LHCN-M2 (cell line): ENCODE results near the gene TBC1D22A. TPM values are rescaled to one million over a fixed set of nuclear protein-coding genes. Genes with fewer than 3 reads are reported as not detected.

Experiments
- DNase-seq: peaks from one replicate; pipeline ENCODE4 v3.0.0-alpha.2; 2012; ENCODE audit warnings: low read depth
- total RNA-seq: library from RNA; depleted of rRNA; stranded (reverse); fragments of >200 nt; gene quantifications from 2 replicates; pipeline ENCODE4 v1.2.3, GENCODE V29; 2014

The TBC1D22A gene
- total RNA-seq, 1 experiment from 2014 or later, result 13.1 TPM

GRCh38 chr22:46834021-46834737 is 71.7 kb downstream of the TBC1D22A start:
- no peak for DNase-seq

- no peak for DNase-seq
Observed at GRCh38 chr22:46835288-46835687, 72.8 kb downstream of the TBC1D22A start.

- DNase-seq, result no peak
Observed at GRCh38 chr22:46835693-46836092, 73.2 kb downstream of the TBC1D22A start.

- peak; percentile 25 for DNase-seq
Observed at GRCh38 chr22:46841522-46841921, 79.1 kb downstream of the TBC1D22A start.

- DNase-seq, result peak; percentile 4
Observed at GRCh38 chr22:46842606-46843005, 80.2 kb downstream of the TBC1D22A start.

- DNase-seq, result peak; percentile 96
Observed at GRCh38 chr22:46843821-46844255, 81.4 kb downstream of the TBC1D22A start.

GRCh38 chr22:46844606-46845210 is 82.3 kb downstream of the TBC1D22A start:
- no peak for DNase-seq

- DNase-seq, result peak; percentile 63
Observed at GRCh38 chr22:46845296-46846149, 83.1 kb downstream of the TBC1D22A start.

GRCh38 chr22:46846150-46846831 is 83.8 kb downstream of the TBC1D22A start:
- DNase-seq, result peak; percentile 22

GRCh38 chr22:46846832-46847355 is 84.4 kb downstream of the TBC1D22A start:
- no peak for DNase-seq

GRCh38 chr22:46848197-46848596 is 85.7 kb downstream of the TBC1D22A start:
- DNase-seq, result peak; percentile 49

- DNase-seq, result no peak
Observed at GRCh38 chr22:46849101-46849500, 86.7 kb downstream of the TBC1D22A start.

- DNase-seq, result no peak
Observed at GRCh38 chr22:46849951-46850350, 87.5 kb downstream of the TBC1D22A start.

- no peak for DNase-seq
Observed at GRCh38 chr22:46851311-46851710, 88.9 kb downstream of the TBC1D22A start.

- DNase-seq, result peak; percentile 14
Observed at GRCh38 chr22:46851941-46852340, 89.5 kb downstream of the TBC1D22A start.

- DNase-seq, result no peak
Observed at GRCh38 chr22:46852771-46853170, 90.3 kb downstream of the TBC1D22A start.

GRCh38 chr22:46853191-46853590 is 90.7 kb downstream of the TBC1D22A start:
- DNase-seq, result no peak

- no peak for DNase-seq
Observed at GRCh38 chr22:46854125-46854870, 91.8 kb downstream of the TBC1D22A start.

- DNase-seq, result no peak
Observed at GRCh38 chr22:46855681-46856080, 93.2 kb downstream of the TBC1D22A start.

- no peak for DNase-seq
Observed at GRCh38 chr22:46856661-46857060, 94.2 kb downstream of the TBC1D22A start.
